HG03432 (cell line): ENCODE measurements around the gene CPLX3.
"Not testable (repeated sequence)": the region's sequence is repeated elsewhere in the genome, so short reads cannot be mapped to it uniquely, and the experiment has no call there.

Experiments
- ATAC-seq: cut with Tn5 transposase; IDR thresholded peaks from one replicate; pipeline ENCODE4 v1.9.1; 2021; ENCODE audit warnings: mild to moderate bottlenecking, moderate library complexity; ENCODE audit not compliant: unreplicated experiment

CPLX3 gene, protein sequence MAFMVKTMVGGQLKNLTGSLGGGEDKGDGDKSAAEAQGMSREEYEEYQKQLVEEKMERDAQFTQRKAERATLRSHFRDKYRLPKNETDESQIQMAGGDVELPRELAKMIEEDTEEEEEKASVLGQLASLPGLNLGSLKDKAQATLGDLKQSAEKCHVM

DNA sequence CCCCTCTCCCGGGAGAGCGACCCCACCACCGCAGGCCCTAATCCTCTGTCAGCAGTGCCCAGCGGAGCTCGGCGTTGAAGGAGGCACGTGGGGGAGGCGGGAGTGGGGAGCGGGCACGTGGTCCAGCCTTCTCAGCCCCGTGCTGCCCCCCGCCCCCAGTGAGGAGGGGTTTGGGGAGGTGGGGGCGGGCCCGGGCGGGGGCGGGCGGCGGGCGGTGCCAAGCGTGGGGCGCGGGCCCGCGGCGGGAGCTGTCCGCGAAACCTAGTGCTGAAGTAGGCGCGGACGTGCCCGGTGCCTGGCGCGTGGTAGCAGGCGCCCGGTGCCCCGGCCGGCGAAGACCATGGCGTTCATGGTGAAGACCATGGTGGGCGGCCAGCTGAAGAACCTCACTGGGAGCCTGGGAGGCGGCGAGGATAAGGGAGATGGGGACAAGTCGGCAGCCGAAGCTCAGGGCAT, at the start of gene CPLX3:
Gene CPLX3 (plus strand): TSS at position 264 of the 456 bp plus-strand sequence. CDS start 77 bp downstream, at position 341.
- no peak for ATAC-seq

GRCh38 chr15:74776821-74777768, 49.3 kb upstream of the CPLX3 start:
- peak; percentile 36 for ATAC-seq

DNA sequence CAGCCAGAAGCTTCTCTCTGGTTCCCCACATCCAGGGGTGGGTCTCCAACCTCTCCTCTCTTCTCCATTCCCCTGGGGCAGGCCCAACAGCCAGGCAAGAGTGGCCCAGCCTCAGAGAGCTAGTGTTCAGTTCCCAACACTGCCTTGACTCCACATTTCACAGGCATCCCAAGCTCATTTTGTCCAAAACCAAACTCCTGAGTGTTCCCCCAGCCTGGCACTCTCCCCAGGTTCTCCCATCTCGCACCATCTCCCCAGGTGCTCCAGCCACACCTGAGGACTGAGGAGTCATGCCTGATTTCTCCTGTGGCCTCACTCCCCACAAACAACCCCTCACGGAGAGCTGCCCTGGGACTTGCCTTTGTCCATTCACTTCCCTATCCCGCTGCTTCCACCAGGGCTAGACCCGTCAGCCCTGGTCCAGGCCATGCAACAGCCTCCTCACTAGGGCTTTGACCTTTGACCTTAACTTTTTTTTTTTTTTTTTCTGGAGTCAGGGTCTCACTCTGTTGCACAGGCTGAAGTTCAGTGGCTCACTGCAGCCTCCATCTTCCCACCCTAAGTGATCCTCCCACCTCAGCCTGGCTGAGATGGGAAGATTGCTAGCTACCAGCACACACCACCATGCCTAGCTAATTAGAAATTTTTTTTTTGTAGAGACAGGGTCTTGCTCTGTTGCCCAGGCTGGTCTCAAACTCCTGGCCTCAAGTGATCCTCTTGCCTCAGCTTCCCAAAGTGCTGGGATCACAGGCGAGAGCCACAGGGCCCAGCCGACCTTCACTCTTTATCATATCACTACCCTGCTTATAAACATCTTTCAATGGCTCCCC, 48.4 kb upstream of the CPLX3 start:
- ATAC-seq = peak; percentile 5

GRCh38 chr15:74778599-74778970, 47.8 kb upstream of the CPLX3 start:
- no peak for ATAC-seq

DNA sequence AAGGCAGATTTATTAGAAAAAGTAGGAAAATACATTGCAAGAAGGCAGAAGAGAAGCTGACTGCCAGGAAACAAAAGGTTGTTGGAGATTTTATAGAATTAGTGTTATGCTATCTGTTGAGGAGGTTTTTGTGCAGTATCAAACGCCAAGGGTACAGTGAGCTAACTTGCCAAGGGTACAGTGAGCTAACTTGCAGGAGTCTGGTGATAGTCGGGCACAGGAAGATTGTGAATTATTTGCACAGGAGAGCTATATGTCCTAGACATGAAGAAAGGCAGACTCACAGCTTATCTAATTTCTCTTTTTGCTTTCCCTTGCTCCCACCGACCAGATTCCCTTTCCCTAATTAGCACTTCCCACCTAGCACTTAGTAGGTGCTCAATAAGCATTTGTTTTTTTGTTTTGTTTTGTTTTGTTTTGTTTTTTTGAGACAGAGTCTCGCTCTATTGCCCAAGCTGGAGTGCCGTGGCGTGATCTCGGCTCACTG, 47.2 kb upstream of the CPLX3 start:
- no peak for ATAC-seq

DNA sequence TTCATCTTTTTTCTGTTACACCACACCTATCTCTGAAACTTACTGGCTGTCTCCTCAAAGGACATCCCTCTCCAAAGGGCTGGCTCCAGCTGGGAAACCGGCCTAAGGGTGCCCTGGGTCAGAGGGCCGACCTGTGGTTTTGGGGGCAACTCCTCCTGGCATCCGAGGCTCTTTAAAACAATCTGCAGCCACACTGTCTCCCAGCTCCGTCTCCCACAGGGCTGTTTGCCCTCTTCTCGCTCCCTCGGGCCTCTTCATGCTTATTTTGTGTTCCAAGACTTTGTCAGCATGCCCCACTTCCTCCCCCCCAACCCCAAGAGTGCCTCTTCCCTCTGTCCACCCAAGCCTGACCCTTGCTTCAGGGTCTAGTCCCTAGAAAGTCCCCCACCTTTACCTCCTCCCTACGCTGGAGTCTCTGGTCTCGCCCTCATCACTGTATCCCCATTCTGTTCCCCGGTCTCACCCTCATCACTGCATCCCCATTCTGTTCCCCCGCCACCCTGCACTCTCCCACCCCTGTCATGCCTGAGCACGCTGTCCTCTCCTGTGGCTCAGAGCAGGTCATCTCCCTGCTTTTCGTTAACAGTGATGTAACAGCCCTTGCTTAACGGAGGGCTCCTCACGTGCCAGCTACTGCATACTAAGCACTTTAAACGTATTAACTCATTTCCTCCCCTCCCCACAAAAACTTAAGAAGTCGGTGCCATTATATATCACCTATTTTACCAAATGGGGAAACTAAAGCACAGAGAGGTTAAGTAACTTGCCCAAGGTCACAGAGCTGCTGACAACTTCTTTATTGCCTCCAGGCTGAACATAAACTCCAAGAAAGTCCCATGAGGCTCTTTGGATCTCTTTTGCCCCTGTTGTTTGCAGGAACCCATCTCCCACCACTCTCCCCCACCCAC, 45.6 kb upstream of the CPLX3 start:
- ATAC-seq = no peak

DNA sequence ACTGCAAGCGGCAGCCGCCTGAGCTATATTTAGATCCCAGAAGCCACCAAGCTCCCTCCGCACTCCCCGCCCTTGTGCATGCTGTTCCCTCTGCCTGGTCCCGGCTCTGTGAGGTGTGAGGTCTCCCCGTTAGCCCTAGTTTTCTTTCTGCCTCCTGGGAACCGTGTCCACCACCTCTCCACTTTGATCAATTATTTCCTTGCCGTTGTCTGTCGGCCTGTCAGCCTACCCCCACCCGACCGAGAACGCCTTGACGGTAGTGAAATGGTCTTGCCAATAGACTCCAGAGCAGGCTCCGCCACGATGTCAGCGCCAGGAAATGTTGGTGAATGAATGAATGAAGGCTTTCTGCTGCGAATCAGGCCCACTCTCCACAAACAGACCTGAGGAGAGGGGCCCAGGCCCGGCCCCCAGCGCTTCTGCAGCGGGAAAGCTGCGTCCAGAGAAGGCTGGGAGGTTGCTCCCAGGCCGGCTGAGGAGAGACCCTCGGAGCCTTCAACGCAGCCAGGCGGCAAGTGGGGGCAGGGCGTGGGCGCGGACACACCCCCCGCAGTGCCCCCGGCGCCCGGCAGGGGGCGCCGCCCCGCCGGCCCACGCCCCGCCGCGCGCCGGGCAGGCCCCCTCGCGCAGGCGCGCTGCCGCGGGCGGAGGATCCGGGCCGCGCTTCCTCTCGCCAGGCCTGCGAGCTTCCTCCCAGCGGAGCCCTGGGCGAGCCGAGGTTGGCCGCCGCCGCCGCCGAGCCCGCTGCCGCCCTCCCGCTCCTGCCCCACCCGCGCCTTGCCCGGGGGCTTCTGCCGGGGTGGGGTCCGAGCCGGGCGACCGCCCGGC, 44.8 kb upstream of the CPLX3 start, which contains the start of gene CSK:
Gene CSK (plus strand): TSS at position 650 of the 828 bp plus-strand sequence. CDS start 16,218 bp downstream, outside the sequence.
- peak; percentile 40 for ATAC-seq

- ATAC-seq = peak; percentile 7
These were observed 44.0 kb upstream of the CPLX3 start for GRCh38 chr15:74782259-74783071.

GRCh38 chr15:74783072-74783807, 43.2 kb upstream of the CPLX3 start:
- ATAC-seq = no peak

GRCh38 chr15:74783808-74784175, 42.6 kb upstream of the CPLX3 start:
- ATAC-seq = no peak

GRCh38 chr15:74784426-74785193, 41.8 kb upstream of the CPLX3 start:
- ATAC-seq = no peak

GRCh38 chr15:74785194-74786032, 41.0 kb upstream of the CPLX3 start:
- no peak for ATAC-seq

DNA sequence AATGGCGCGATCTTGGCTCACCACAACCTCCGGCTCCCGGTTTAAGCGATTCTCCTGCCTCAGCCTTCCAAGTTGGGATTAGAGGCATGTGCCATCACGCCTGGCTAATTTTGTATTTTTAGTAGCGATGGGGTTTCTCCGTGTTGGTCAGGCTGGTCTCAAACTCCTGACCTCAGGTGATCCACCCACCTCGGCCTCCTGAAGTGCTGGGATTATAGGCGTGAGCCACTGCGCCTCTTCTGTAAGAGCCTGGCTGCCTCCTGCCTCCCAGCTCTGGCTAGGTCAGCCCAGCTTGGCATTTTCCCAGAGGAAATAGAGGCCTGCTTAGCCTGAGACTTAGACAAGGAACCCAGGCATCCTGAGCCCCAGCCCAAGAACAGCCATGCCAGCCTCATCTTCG, 40.3 kb upstream of the CPLX3 start:
- not testable (repeated sequence) for ATAC-seq

DNA sequence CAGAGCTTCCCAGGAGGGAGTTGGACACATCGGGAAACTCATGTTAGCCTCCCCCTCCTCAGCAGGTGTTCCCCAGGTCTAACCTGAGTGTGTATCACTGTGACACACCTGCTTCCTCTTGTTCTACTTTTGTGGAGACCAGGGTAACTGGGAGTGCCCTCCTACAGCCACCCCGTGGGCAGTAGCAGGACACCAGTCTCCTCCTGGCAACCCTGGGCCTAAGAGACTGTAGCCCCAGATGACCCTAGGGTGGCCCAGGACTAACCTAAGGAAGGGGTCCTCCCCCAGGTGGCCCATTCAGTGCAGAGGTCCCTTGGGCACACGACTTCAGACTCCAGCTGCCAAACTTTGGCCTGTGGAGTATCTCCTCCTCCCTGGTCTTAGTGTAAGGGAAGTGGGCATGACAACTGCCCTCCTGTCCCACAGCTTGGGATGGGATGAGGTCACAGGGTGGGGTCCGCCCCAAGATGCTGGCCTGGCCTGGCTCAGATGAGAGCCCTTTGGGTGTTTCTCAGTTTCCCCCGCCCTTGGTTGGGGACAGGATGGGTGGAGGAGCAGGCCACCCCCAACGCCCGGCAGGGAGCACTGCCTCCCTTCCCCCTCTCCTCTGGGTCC, 39.8 kb upstream of the CPLX3 start:
- no peak for ATAC-seq

GRCh38 chr15:74787251-74788041, 39.0 kb upstream of the CPLX3 start:
- ATAC-seq = peak; percentile 47
